C4-2B (cell line): ENCODE measurements around the gene ACOT11.

Source experiments
- ZFX ChIP-seq: fragments of 450-650 bp; IDR thresholded peaks from 2 replicates; pipeline ENCODE4 v1.6.1; 2017
- TF ChIP-seq, protein P1 (sequence below): fragments of 450-650 bp; conservative IDR thresholded peaks from 2 replicates; pipeline ENCODE4 v1.5.1; 2017; ENCODE audit warnings: mild to moderate bottlenecking

DNA sequence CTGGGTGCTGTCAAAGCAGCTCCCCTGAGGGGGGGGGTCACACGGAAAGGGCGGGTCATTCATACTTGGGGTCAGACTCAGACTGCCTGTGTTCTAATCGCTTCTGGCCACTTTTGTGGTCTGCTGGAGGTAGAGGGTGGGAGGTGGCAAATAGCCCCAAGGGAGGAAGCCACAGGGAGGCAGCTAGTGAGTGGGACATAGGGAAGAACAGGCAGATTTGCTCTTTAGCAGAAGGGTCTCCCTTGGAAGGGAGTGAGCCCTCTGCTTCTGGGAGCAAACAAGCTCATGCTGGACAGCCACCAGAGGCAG, 24.5 kb downstream of the ACOT11 start:
- TF ChIP-seq, protein P1, sequence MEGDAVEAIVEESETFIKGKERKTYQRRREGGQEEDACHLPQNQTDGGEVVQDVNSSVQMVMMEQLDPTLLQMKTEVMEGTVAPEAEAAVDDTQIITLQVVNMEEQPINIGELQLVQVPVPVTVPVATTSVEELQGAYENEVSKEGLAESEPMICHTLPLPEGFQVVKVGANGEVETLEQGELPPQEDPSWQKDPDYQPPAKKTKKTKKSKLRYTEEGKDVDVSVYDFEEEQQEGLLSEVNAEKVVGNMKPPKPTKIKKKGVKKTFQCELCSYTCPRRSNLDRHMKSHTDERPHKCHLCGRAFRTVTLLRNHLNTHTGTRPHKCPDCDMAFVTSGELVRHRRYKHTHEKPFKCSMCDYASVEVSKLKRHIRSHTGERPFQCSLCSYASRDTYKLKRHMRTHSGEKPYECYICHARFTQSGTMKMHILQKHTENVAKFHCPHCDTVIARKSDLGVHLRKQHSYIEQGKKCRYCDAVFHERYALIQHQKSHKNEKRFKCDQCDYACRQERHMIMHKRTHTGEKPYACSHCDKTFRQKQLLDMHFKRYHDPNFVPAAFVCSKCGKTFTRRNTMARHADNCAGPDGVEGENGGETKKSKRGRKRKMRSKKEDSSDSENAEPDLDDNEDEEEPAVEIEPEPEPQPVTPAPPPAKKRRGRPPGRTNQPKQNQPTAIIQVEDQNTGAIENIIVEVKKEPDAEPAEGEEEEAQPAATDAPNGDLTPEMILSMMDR: no peak
- no peak for TF ChIP-seq ZFX
